Neutrophil (primary cell): ENCODE measurements around the gene ITPRID1.

Experiments
- H3K27ac ChIP-seq: fragments of 200-600 bp; sonication (generic); 2 replicates; pipeline ENCODE4 v1.5.1; 2016; ENCODE audit warnings: mild to moderate bottlenecking, moderate library complexity
- H3K27me3 ChIP-seq: fragments of 200-600 bp; sonication (generic); 2 replicates; pipeline ENCODE4 v1.6.0; 2016; ENCODE audit warnings: mild to moderate bottlenecking
- H3K36me3 ChIP-seq: fragments of 200-600 bp; sonication (generic); 2 replicates; pipeline ENCODE4 v1.5.1; 2017
- H3K4me1 ChIP-seq, 2 experiments: fragments of 200-600 bp in 1 of 2; sonication (generic) in 1 of 2; 1 replicate in 1 of 2; 2 replicates in 1 of 2; pipeline versions ENCODE4 v1.5.1 to v1.6.1; 2013 to 2016; ENCODE audit warnings: low read depth in 1 of 2, low read length in 1 of 2, mild to moderate bottlenecking in 1 of 2, moderate library complexity in 1 of 2; ENCODE audit not compliant: control insufficient read depth in 1 of 2, insufficient read depth in 1 of 2
- H3K4me3 ChIP-seq, 2 experiments: fragments of 200-600 bp in 1 of 2; sonication (generic) in 1 of 2; 1 replicate in 1 of 2; 2 replicates in 1 of 2; pipeline ENCODE4 v1.5.1; 2013 to 2016; ENCODE audit warnings: low read depth in 1 of 2, low read length in 1 of 2, mild to moderate bottlenecking in 1 of 2, moderate library complexity in 1 of 2
- H3K9me3 ChIP-seq: fragments of 200-600 bp; sonication (generic); 2 replicates; pipeline ENCODE4 v1.5.1; 2016
- CTCF ChIP-seq: fragments of 200-600 bp; sonication (generic); IDR thresholded peaks from 2 replicates; pipeline ENCODE4 v1.5.1; 2016; ENCODE audit warnings: antibody characterized with exemption

ITPRID1 gene

DNA sequence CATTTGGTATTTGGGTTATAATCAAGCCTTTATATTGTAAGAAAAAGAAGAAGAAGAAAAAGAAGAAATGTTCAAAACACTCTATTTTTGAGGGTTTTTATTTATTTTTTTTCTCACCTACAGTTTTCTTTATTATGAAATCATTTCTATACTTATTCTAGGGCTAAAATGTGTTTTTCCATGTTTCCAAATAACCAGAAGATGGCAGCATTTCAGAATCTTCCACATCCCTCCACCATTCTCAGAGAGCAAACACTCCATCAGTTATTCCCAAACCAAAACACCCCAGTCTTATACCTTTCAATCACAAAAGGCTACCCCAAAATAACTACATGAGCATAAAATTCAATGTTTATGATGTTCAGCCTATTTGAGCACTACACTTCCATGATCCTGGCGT lies 134.4 kb downstream of the ITPRID1 start:
- TF ChIP-seq CTCF: no peak

DNA sequence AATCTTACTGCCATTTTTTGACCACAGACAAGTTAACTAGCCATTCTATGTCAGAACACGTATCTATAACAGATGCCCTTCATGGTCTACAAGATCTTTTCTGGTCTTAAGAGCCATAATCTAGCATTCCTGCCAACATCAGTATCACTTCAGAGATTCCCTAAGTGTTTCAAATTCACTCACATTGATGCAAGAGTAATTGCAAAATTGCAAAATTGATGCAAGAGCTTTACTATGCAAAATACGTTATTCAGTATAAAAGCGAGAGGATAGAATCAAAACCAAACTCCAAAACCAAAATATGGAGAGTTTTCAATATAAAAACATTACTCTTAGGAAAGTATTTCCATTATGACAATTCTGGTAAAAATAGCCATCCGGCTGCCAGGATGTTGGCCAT lies 135.0 kb downstream of the ITPRID1 start:
- no peak overlapping the region for H3K27ac ChIP-seq
- H3K4me1 ChIP-seq: no peaks in the 10 kb centered on the region
- no peak for TF ChIP-seq CTCF
- H3K36me3 ChIP-seq: no peaks in the 10 kb centered on the region
- H3K9me3 ChIP-seq: no peaks in the 10 kb centered on the region
- H3K4me3 ChIP-seq: no peak overlapping the region
- H3K27me3 ChIP-seq: no peaks in the 10 kb centered on the region

More for the DNA sequence above, 134.4 kb downstream of the ITPRID1 start:
- Histone ChIP-seq H3K27me3 (no peaks in the 10 kb centered on the region), H3K36me3 (no peaks in the 10 kb centered on the region), H3K27ac (no peak overlapping the region), H3K9me3 (no peaks in the 10 kb centered on the region), H3K4me1 (no peaks in the 10 kb centered on the region), H3K4me3 (no peak overlapping the region)

- H3K27ac ChIP-seq: no peak overlapping the region
- H3K4me1 ChIP-seq: no peaks in the 10 kb centered on the region
- no peak overlapping the region for H3K4me3 ChIP-seq
- no peaks in the 10 kb centered on the region for H3K27me3 ChIP-seq
- no peaks in the 10 kb centered on the region for H3K9me3 ChIP-seq
- TF ChIP-seq CTCF: no peak
- no peaks in the 10 kb centered on the region for H3K36me3 ChIP-seq
Measured at GRCh38 chr7:31651234-31652062, 137.6 kb downstream of the ITPRID1 start.

- TF ChIP-seq CTCF: no peak
- Histone ChIP-seq H3K27me3 (no peaks in the 10 kb centered on the region), H3K27ac (no peak overlapping the region), H3K36me3 (no peaks in the 10 kb centered on the region), H3K4me1 (no peaks in the 10 kb centered on the region), H3K4me3 (no peak overlapping the region), H3K9me3 (no peaks in the 10 kb centered on the region)
Measured at GRCh38 chr7:31652063-31652326, 138.1 kb downstream of the ITPRID1 start.

GRCh38 chr7:31663072-31663471 lies 149.2 kb downstream of the ITPRID1 start:
- Histone ChIP-seq H3K36me3 (no peaks in the 10 kb centered on the region), H3K27ac (no peak overlapping the region)

More at GRCh38 chr7:31663072-31663471, 149.2 kb downstream of the ITPRID1 start:
- Histone ChIP-seq H3K4me1 (peaks cover 4 to 12% of the 10 kb centered on the region in 2 experiments), H3K27me3 (peaks cover 5% of the 10 kb centered on the region), H3K9me3 (no peaks in the 10 kb centered on the region), H3K4me3 (no peak overlapping the region)
- TF ChIP-seq CTCF: no peak
